EL (cell line): Measurements from ENCODE around the gene SLC38A3.
"Not testable (repeated sequence)": the region's sequence is repeated elsewhere in the genome, so short reads cannot be mapped to it uniquely, and the experiment has no call there.

Source experiments
- DNase-seq: peaks from one replicate; pipeline ENCODE4 v3.0.0-alpha.2; 2016

SLC38A3 gene

GRCh38 chr3:50192689-50193141, 12.4 kb upstream of the SLC38A3 start:
- DNase-seq, result peak; percentile 51

GRCh38 chr3:50193286-50193685, 11.8 kb upstream of the SLC38A3 start:
- no peak for DNase-seq

GRCh38 chr3:50193746-50194127, 11.3 kb upstream of the SLC38A3 start:
- DNase-seq, result no peak

- peak; percentile 66 for DNase-seq
These were observed 10.8 kb upstream of the SLC38A3 start for GRCh38 chr3:50194128-50194902.

- no peak for DNase-seq
These were observed 10.1 kb upstream of the SLC38A3 start for GRCh38 chr3:50194903-50195500.

GRCh38 chr3:50195501-50196252, 9.4 kb upstream of the SLC38A3 start:
- DNase-seq, result peak; percentile 30

GRCh38 chr3:50196253-50196801, 8.7 kb upstream of the SLC38A3 start:
- no peak for DNase-seq

- no peak for DNase-seq
These were observed 3.3 kb upstream of the SLC38A3 start for GRCh38 chr3:50201573-50202315.

GRCh38 chr3:50202353-50203112, 2.5 kb upstream of the SLC38A3 start:
- no peak for DNase-seq

GRCh38 chr3:50203113-50203808, 1.8 kb upstream of the SLC38A3 start:
- no peak for DNase-seq

- DNase-seq, result no peak
These were observed 965 bp upstream of the SLC38A3 start for GRCh38 chr3:50203809-50204803.

- no peak for DNase-seq
These were observed 574 bp downstream of the SLC38A3 start for GRCh38 chr3:50205413-50206276.

GRCh38 chr3:50207359-50208042, 2.4 kb downstream of the SLC38A3 start:
- no peak for DNase-seq

- no peak for DNase-seq
These were observed 3.7 kb downstream of the SLC38A3 start for GRCh38 chr3:50208677-50209344.

- DNase-seq, result no peak
These were observed 5.1 kb downstream of the SLC38A3 start for GRCh38 chr3:50210176-50210509.

GRCh38 chr3:50210510-50211367, 5.7 kb downstream of the SLC38A3 start:
- DNase-seq, result no peak

- DNase-seq, result not testable (repeated sequence)
These were observed 6.3 kb downstream of the SLC38A3 start for GRCh38 chr3:50211368-50211717.
